MM.1S (cell line): ENCODE data around the gene KCNS3.

Source experiments
- EZH2 ChIP-seq: fragments of 300-600 bp; sonication (generic); optimal IDR thresholded peaks from 2 replicates; pipeline ENCODE3; 2017; ENCODE audit warnings: low read depth, mild to moderate bottlenecking, antibody characterized with exemption, low read length, mixed read lengths
- EZH2phosphoT487 ChIP-seq: fragments of 300-600 bp; sonication (generic); IDR thresholded peaks from 2 replicates; pipeline ENCODE4 v1.6.1; 2018; ENCODE audit warnings: antibody characterized with exemption, low read length
- TF ChIP-seq, protein P1 (sequence below): fragments of 300-600 bp; sonication (generic); IDR thresholded peaks from 2 replicates; pipeline ENCODE4 v1.5.1; 2016; ENCODE audit warnings: antibody characterized with exemption, low read length, mixed read lengths

DNA sequence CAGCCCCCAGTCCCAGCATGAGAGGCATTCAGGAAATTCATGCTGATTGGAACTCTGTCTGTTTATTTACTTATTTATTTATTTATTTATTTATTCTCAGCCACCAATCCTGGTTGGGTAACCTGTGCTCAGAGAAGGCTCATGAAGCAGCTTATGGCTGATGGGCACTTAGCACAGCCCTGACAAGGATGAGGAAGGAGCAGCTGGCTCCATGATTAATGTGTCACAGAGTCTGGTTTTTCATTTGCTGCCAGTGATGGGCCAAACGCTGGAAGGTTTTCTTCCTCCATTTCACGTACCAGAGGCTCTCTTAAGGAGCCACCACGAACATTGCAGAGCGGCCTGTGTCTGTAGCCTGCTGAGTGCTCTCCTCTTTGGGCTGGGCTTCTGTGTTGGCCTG, 28.3 kb upstream of the KCNS3 start:
- TF ChIP-seq, protein P1, sequence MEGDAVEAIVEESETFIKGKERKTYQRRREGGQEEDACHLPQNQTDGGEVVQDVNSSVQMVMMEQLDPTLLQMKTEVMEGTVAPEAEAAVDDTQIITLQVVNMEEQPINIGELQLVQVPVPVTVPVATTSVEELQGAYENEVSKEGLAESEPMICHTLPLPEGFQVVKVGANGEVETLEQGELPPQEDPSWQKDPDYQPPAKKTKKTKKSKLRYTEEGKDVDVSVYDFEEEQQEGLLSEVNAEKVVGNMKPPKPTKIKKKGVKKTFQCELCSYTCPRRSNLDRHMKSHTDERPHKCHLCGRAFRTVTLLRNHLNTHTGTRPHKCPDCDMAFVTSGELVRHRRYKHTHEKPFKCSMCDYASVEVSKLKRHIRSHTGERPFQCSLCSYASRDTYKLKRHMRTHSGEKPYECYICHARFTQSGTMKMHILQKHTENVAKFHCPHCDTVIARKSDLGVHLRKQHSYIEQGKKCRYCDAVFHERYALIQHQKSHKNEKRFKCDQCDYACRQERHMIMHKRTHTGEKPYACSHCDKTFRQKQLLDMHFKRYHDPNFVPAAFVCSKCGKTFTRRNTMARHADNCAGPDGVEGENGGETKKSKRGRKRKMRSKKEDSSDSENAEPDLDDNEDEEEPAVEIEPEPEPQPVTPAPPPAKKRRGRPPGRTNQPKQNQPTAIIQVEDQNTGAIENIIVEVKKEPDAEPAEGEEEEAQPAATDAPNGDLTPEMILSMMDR, result no peak
- TF ChIP-seq EZH2phosphoT487, result no peak
- no peak for TF ChIP-seq EZH2
